ENCODE measurements around the gene ATP8A2.
A peak's percentile ranks its signal among the peaks of the same experiment; 100 is the strongest.

ATP8A2 gene

GRCh38 chr13:26037302-26037701 is 665.5 kb downstream of the ATP8A2 start:
- no peak for DNase-seq (ENCODE audit: extremely low read depth, low read depth)

GRCh38 chr13:26038931-26039475 is 667.2 kb downstream of the ATP8A2 start:
- DNase-seq (ENCODE audit: extremely low read depth, low read depth), result no peak
- TF ChIP-seq, protein P1, sequence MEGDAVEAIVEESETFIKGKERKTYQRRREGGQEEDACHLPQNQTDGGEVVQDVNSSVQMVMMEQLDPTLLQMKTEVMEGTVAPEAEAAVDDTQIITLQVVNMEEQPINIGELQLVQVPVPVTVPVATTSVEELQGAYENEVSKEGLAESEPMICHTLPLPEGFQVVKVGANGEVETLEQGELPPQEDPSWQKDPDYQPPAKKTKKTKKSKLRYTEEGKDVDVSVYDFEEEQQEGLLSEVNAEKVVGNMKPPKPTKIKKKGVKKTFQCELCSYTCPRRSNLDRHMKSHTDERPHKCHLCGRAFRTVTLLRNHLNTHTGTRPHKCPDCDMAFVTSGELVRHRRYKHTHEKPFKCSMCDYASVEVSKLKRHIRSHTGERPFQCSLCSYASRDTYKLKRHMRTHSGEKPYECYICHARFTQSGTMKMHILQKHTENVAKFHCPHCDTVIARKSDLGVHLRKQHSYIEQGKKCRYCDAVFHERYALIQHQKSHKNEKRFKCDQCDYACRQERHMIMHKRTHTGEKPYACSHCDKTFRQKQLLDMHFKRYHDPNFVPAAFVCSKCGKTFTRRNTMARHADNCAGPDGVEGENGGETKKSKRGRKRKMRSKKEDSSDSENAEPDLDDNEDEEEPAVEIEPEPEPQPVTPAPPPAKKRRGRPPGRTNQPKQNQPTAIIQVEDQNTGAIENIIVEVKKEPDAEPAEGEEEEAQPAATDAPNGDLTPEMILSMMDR (IDR thresholded peaks at IDR 0.05; ENCODE audit: low read depth, low read length), result no peak

More at GRCh38 chr13:26037302-26037701, 665.5 kb downstream of the ATP8A2 start:
- TF ChIP-seq, protein P1 (IDR thresholded peaks at IDR 0.05; ENCODE audit: low read depth, low read length), result peak; percentile 32

- TF ChIP-seq, protein P1 (IDR thresholded peaks at IDR 0.05; ENCODE audit: low read depth, low read length), result no peak
- no peak for DNase-seq (ENCODE audit: extremely low read depth, low read depth)
Measured at GRCh38 chr13:26041444-26041843, 669.7 kb downstream of the ATP8A2 start.

DNA sequence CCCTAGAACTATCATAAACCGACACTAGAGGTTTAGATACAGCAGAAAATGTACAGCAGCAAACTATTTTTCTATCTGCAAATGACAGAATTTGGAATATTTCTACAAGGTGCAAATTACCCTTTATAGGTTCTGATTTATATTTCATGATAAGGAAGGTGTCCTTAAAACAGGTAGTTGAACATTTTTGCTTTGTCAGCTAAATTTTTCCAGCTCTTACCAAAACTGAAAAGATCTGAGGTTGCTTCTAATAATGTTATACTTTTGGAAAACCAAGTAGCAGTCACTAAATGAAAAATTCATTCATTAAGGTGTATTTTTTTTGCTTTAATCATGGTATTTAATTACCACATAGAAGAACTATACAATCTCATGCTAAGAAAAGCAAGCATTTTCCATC is 671.0 kb downstream of the ATP8A2 start:
- TF ChIP-seq, protein P1 (IDR thresholded peaks at IDR 0.05; ENCODE audit: low read depth, low read length), result no peak
- DNase-seq (ENCODE audit: extremely low read depth, low read depth), result no peak

- no peak for DNase-seq (ENCODE audit: extremely low read depth, low read depth)
- TF ChIP-seq, protein P1 (IDR thresholded peaks at IDR 0.05; ENCODE audit: low read depth, low read length), result no peak
Measured at GRCh38 chr13:26045142-26045541, 673.4 kb downstream of the ATP8A2 start.

DNA sequence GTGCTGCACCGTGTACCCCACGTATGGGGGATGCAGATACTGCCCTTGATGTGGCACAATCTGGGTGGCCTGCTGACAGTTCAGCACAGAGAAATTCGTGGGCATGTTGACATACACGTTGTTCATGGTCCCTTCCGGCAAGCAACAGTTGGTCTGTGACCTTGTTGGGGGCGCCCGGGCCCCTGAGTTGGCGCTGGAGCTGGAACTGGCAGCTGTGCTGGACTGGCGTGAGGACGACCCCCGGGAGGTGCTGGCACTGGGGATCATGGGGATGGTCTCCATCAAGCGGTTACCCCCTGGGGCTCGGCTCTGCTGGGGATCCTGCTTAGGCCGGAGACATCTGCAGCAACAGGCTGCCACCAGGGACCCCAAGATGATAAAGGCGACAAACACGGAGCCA is 674.9 kb downstream of the ATP8A2 start:
- no peak for DNase-seq (ENCODE audit: extremely low read depth, low read depth)
- TF ChIP-seq, protein P1 (IDR thresholded peaks at IDR 0.05; ENCODE audit: low read depth, low read length), result no peak

DNA sequence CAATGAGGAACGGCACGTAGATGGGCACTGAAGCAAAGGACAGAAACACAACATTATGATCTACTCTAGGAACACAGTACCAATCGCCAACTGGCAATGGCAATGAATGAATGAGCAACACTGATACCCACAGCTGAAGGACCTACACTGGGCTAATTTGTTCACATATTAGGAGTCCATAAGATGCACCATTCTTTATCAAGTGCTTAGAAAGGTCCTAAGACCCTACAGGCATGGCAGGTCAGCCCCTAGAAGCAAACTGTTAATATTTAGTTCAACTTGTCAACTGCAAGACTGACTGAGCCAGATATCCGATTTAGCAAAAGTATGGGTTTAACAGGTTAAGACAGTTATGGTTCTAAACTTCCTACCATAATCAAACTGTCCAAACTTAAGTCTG is 675.3 kb downstream of the ATP8A2 start:
- TF ChIP-seq, protein P1 (IDR thresholded peaks at IDR 0.05; ENCODE audit: low read depth, low read length), result no peak
- DNase-seq (ENCODE audit: extremely low read depth, low read depth), result no peak
